ENCODE results near the gene LY6G5B.

Gene LY6G5B

DNA sequence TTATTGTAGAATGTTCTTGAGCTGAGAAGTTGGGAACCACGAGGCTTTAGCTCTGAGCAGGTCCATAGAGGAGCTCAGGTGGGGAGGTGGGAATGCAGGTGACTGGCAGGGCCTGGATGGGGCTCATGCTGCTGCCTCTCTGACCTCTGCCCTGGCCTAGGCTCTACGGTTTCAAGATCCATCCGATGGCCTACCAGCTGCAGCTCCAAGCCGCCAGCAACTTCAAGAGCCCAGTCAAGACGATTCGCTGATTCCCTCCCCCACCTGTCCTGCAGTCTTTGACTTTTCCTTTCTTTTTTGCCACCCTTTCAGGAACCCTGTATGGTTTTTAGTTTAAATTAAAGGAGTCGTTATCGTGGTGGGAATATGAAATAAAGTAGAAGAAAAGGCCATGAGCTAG is at the start of gene LY6G5B:
TSS of gene LY6G5B (plus strand) at position 301 of the 400 bp plus-strand sequence. CDS start 975 bp downstream, outside the sequence.
- DNase-seq, result no peak

DNA sequence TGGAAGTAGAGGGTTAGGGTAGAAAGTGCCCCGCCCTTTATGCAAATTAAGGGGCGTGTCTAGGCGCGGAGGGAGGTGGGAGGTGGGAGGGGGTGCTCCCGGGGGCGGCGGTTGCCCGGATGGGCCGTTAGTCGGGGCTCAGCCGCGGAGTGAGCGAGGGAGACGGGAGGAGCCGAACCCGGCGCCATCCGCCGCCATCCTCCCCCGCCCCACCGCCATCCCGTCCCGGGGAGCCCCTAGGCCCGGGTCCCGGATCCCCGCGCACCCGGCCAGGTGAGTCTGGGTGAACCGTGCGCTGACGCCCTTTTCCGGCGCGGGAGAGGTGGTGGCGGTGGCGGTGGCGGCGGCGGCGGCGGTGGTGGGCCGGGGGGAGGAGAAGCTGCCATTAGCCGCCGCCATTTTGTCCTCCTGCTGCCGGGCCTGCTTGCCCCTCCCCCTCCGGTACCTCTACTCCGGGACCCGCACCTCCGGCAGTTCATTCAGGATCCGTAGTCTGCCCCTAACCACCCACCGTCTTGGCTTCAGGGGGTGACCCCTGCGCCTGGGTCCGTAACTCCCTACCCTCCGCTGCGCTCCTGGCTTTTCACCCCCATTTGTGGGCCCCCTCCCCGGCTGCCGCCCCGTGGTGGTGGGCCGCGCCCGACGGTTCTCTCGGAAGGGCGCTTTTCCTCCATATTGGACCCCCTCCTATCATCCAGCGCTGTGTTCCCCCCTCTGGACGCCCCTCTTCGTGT is 49.0 kb upstream of the LY6G5B start, which contains the start of gene PRRC2A:
TSS of gene PRRC2A (plus strand) at position 130 of the 734 bp plus-strand sequence. CDS start 2,075 bp downstream, outside the sequence.
- in situ Hi-C loops (cut with HindIII; ENCODE audit: low pct_ligation_motif_present, low pct_unique_long_range_greater_than_20kb, low sequenced_read_pairs), result no loop called here
- DNase-seq, result peak; percentile 62

More for the DNA sequence above, at the start of gene LY6G5B:
- in situ Hi-C loops (cut with HindIII; ENCODE audit: low pct_ligation_motif_present, low pct_unique_long_range_greater_than_20kb, low sequenced_read_pairs), result no loop called here

DNA sequence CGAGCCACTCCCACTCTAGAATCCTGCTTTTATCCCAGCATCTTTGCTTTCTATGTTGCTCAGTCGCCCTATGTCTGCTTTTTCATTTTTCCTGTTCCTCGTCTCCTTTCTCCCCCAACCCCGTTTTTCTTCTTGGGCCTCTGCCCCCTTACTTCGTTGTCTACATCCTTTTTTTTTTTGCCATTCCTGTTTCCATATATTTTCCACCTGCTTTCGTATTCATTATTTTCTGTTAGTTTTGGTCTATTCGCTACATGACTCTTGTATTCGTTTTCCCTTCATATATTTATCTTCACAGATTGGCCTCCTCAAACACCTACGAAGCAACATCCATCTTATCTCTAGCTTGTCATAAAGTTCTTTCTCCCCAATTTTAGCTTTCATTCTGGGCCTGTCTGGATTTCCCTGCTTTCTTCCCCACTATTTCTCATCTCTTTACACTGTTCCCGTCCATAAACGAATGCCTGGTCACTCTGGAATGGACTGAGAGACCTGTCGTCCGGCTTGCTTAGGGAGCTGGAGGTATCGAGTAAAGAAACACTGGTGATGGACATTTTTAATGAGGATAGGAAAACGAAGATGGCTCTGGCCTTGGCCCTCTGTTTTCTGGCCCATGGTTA is 48.3 kb upstream of the LY6G5B start:
- DNase-seq, result no peak
- in situ Hi-C loops (cut with HindIII; ENCODE audit: low pct_ligation_motif_present, low pct_unique_long_range_greater_than_20kb, low sequenced_read_pairs), result no loop called here

DNA sequence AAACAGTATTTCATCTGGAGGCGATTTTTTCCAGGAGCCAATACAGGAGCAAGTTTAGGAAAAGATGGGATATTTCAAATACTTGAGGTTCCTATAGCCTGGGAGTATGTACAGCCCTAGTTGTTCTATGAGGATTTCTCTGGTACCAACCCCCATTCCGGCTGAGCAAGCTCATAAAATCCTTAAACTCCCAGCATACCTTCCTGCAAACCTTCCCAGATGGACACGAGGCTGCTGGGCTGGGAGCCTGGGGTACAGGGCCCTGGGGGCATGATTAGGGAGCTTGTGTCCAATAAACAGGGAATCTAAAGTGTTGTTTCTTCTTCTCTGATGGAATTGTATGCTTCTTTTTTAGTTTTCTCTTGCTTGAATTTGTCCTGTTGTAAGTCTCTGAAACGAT is 47.8 kb upstream of the LY6G5B start:
- no peak for DNase-seq
- in situ Hi-C loops (cut with HindIII; ENCODE audit: low pct_ligation_motif_present, low pct_unique_long_range_greater_than_20kb, low sequenced_read_pairs), result no loop called here

GRCh38 chr6:31622684-31623091 is 47.1 kb upstream of the LY6G5B start:
- DNase-seq, result no peak
- in situ Hi-C loops (cut with HindIII; ENCODE audit: low pct_ligation_motif_present, low pct_unique_long_range_greater_than_20kb, low sequenced_read_pairs), result no loop called here

DNA sequence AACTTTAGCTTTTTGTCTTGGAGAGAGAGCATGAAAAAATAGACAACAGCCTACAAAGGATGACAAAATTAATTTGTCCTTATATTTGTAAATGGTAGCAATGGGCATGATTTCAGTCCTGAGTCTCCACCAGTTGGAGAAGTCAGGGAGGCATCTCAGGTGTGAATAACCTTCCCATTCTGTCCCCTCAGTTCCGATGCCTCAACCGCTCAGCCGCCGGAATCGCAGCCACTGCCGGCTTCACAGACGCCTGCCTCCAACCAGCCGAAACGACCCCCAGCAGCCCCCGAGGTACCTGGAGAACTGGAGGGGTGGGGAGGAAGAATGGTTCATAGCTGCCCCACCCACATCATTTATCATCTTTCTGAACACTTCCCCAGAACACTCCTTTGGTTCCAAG is 45.7 kb upstream of the LY6G5B start:
- in situ Hi-C loops (cut with HindIII; ENCODE audit: low pct_ligation_motif_present, low pct_unique_long_range_greater_than_20kb, low sequenced_read_pairs), result no loop called here
- no peak for DNase-seq

- in situ Hi-C loops (cut with HindIII; ENCODE audit: low pct_ligation_motif_present, low pct_unique_long_range_greater_than_20kb, low sequenced_read_pairs), result no loop called here
- no peak for DNase-seq
Observed at GRCh38 chr6:31626952-31627351, 42.8 kb upstream of the LY6G5B start.

DNA sequence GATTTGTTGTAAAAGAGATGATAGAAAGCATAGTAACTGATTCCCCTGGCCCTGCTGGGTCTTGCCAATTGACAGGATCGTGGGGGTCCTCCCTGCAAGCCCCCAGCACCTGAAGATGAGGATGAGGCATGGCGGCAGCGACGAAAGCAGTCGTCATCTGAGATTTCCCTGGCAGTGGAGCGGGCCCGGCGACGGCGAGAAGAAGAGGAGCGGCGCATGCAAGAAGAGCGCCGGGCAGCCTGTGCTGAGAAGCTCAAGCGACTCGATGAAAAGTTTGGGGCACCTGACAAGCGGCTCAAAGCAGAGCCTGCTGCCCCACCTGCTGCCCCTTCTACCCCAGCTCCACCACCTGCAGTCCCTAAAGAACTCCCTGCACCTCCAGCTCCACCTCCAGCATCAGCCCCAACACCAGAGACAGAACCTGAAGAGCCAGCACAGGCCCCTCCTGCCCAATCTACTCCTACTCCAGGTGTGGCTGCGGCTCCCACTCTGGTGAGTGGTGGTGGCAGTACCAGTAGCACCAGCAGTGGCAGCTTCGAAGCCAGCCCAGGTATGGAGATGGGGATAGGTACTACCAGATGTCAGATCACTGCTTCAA is 42.0 kb upstream of the LY6G5B start:
- DNase-seq, result no peak
- in situ Hi-C loops (cut with HindIII; ENCODE audit: low pct_ligation_motif_present, low pct_unique_long_range_greater_than_20kb, low sequenced_read_pairs), result no loop called here

- no peak for DNase-seq
- in situ Hi-C loops (cut with HindIII; ENCODE audit: low pct_ligation_motif_present, low pct_unique_long_range_greater_than_20kb, low sequenced_read_pairs), result no loop called here
Observed at GRCh38 chr6:31629014-31629413, 40.8 kb upstream of the LY6G5B start.

GRCh38 chr6:31630177-31630934 is 39.4 kb upstream of the LY6G5B start:
- in situ Hi-C loops (cut with HindIII; ENCODE audit: low pct_ligation_motif_present, low pct_unique_long_range_greater_than_20kb, low sequenced_read_pairs), result no loop called here

GRCh38 chr6:31631209-31631608 is 38.6 kb upstream of the LY6G5B start:
- in situ Hi-C loops (cut with HindIII; ENCODE audit: low pct_ligation_motif_present, low pct_unique_long_range_greater_than_20kb, low sequenced_read_pairs), result no loop called here
- DNase-seq, result no peak

More at GRCh38 chr6:31630177-31630934, 39.4 kb upstream of the LY6G5B start:
- DNase-seq, result no peak

DNA sequence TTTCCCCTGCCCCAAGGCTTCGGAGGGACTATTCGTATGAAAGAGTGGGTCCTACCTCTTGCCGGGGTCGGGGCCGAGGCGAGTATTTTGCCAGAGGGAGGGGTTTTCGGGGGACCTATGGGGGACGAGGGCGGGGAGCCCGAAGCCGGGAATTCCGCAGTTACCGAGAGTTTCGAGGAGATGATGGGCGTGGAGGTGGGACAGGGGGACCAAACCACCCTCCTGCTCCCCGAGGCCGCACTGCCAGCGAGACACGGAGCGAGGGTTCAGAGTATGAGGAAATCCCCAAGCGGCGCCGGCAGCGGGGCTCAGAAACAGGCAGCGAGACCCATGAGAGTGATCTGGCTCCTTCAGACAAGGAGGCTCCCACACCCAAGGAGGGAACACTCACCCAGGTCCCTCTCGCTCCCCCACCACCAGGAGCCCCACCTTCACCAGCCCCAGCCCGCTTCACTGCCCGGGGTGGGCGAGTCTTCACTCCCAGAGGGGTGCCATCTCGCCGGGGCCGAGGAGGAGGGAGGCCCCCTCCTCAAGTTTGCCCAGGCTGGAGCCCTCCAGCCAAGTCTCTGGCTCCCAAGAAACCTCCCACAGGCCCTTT is 38.0 kb upstream of the LY6G5B start:
- DNase-seq, result no peak
- in situ Hi-C loops (cut with HindIII; ENCODE audit: low pct_ligation_motif_present, low pct_unique_long_range_greater_than_20kb, low sequenced_read_pairs), result no loop called here

DNA sequence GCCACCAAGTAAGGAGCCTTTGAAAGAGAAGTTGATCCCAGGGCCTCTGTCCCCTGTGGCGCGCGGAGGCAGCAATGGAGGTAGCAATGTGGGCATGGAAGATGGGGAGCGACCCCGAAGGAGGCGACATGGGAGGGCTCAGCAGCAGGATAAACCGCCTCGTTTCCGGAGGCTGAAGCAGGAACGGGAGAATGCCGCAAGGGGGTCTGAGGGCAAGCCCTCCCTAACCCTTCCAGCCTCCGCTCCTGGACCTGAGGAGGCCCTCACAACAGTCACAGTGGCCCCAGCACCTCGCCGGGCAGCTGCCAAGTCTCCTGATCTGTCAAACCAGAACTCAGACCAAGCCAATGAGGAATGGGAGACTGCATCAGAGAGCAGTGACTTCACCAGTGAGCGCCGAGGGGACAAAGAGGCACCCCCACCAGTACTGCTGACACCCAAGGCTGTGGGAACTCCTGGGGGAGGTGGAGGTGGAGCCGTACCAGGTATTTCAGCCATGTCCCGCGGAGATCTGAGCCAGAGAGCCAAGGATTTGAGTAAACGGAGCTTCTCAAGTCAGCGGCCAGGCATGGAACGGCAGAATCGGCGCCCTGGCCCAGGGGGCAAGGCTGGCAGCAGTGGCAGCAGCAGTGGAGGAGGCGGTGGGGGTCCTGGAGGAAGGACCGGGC is 37.4 kb upstream of the LY6G5B start:
- in situ Hi-C loops (cut with HindIII; ENCODE audit: low pct_ligation_motif_present, low pct_unique_long_range_greater_than_20kb, low sequenced_read_pairs), result no loop called here

DNA sequence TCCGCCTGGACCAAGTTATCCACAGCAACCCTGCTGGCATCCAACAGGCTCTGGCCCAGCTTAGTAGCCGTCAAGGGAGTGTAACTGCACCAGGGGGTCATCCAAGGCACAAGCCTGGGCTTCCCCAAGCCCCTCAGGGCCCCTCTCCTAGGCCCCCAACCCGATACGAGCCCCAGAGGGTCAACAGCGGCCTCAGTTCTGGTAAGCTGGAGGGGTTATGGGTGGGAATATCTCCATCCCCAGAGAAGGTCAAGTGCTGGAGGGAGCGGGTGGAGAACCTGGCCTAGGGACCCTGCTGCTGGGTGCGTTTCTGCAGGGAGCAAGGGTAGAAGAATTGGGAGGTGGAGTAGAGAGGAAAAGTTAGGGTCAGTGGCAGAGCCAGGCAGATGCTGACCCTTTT is 36.3 kb upstream of the LY6G5B start:
- DNase-seq, result no peak
- in situ Hi-C loops (cut with HindIII; ENCODE audit: low pct_ligation_motif_present, low pct_unique_long_range_greater_than_20kb, low sequenced_read_pairs), result no loop called here

More for the DNA sequence above, 37.4 kb upstream of the LY6G5B start:
- no peak for DNase-seq

GRCh38 chr6:31634131-31634530 is 35.6 kb upstream of the LY6G5B start:
- in situ Hi-C loops (cut with HindIII; ENCODE audit: low pct_ligation_motif_present, low pct_unique_long_range_greater_than_20kb, low sequenced_read_pairs), result no loop called here
- DNase-seq, result no peak

- no peak for DNase-seq
- in situ Hi-C loops (cut with HindIII; ENCODE audit: low pct_ligation_motif_present, low pct_unique_long_range_greater_than_20kb, low sequenced_read_pairs), result no loop called here
Observed at GRCh38 chr6:31634969-31635575, 34.7 kb upstream of the LY6G5B start.

DNA sequence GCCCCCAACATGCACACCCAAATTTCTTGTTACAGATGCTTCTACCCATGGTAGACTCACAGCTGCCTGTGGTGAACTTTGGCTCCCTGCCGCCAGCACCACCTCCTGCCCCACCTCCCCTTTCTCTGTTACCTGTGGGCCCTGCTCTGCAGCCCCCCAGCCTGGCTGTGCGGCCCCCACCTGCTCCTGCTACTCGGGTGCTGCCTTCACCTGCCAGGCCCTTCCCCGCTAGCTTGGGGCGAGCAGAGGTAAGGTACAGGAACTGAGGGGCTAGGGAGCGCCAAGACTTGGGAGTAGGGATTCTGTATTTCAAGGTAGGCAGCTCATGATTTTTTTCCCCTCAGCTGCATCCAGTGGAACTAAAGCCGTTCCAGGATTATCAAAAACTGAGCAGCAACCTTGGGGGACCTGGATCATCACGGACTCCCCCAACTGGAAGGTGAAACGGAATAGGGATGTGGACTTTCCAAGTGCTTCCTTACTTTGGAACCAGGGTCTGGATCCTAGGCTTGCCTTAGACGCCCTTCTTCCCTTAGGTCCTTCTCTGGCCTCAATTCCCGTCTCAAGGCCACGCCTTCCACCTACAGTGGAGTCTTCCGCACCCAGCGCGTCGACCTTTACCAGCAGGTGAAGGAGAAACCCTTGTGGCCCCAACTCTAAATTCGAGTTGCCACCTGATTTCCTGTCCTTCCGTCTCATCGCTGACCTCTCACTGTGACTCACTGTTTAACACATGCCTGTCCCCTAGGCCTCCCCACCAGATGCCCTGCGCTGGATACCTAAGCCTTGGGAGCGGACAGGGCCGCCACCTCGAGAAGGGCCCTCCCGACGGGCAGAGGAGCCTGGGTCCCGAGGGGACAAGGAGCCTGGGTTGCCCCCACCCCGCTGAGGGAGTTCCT is 32.8 kb upstream of the LY6G5B start:
- in situ Hi-C loops (cut with HindIII; ENCODE audit: low pct_ligation_motif_present, low pct_unique_long_range_greater_than_20kb, low sequenced_read_pairs), result no loop called here
- DNase-seq, result no peak
